Endothelial cell of umbilical vein (primary cell): ENCODE results near the gene ITGA11. TPM values are rescaled to one million over a fixed set of nuclear protein-coding genes. Genes with fewer than 3 reads are reported as not detected.

Experiments used
- BruUV-seq: library from RNA; stranded (reverse); fragments of 400-500 nt; replicated peaks from 2 replicates; lab custom pipeline; 2021; lab: Mats Ljungman, UMichigan
- CTCF ChIA-PET: fragments of 300-600, 350-600 bp; sonication (Branson Sonifier 250); formaldehyde crosslinking; loops from one replicate; lab custom pipeline; 2021; ENCODE audit warnings: antibody characterized with exemption, inconsistent platforms; lab: Charles Lee
- POLR2A ChIA-PET: fragments of 300-600, 350-600 bp; sonication (Branson Sonifier 250); formaldehyde crosslinking; loops from one replicate; lab custom pipeline; 2021; ENCODE audit warnings: antibody characterized with exemption, inconsistent platforms; lab: Charles Lee
- DNase-seq: peaks from one replicate; pipeline ENCODE4 v3.0.0-alpha.2; 2011; ENCODE audit warnings: low read depth, low spot score
- FAIRE-seq: peaks from 2 replicates; lab custom pipeline; 2011; peaks lifted over from hg19 to GRCh38; lab: Jason Lieb, UNC
- H2AFZ ChIP-seq: 2 replicates; pipeline ENCODE4 v1.6.0; 2012; ENCODE audit warnings: low read depth, low read length, control low read depth, inconsistent platforms
- H3K27ac ChIP-seq: 2 replicates; pipeline ENCODE4 v1.5.1; 2011; ENCODE audit warnings: low read depth, mild to moderate bottlenecking, control low read depth, low read length, moderate library complexity; ENCODE audit not compliant: insufficient read depth
- H3K27me3 ChIP-seq, 2 experiments: 2 replicates each; pipeline versions ENCODE4 v1.6.0 to v1.6.1; 2011; ENCODE audit warnings: low read length in 2 of 2, mixed read lengths in 1 of 2; ENCODE audit not compliant: control insufficient read depth in 2 of 2, insufficient read depth in 2 of 2
- H3K36me3 ChIP-seq, 2 experiments: 2 replicates in 1 of 2; 3 replicates in 1 of 2; pipeline ENCODE4 v1.5.1; 2011; ENCODE audit warnings: low read length in 2 of 2, mild to moderate bottlenecking in 1 of 2, moderate library complexity in 1 of 2; ENCODE audit not compliant: control insufficient read depth in 2 of 2, insufficient read depth in 2 of 2; ENCODE audit errors: extremely low read depth in 1 of 2
- H3K4me1 ChIP-seq: 3 replicates; pipeline ENCODE4 v1.5.1; 2011; ENCODE audit warnings: mild to moderate bottlenecking, low read length; ENCODE audit not compliant: control insufficient read depth, insufficient read depth; ENCODE audit errors: extremely low read depth
- H3K4me2 ChIP-seq: 2 replicates; pipeline ENCODE4 v1.6.1; 2011; ENCODE audit warnings: low read length, control low read depth, mixed read lengths; ENCODE audit not compliant: insufficient read depth
- H3K4me3 ChIP-seq, 3 experiments: fragments of 200-600 bp in 1 of 3; sonication (generic), shearing (Covaris generic) in 1 of 3; replicated peaks in 1 of 3; 2 replicates each; pipeline ENCODE4 v1.5.1; 2011 to 2016; ENCODE audit warnings: control low read depth in 3 of 3, low read length in 3 of 3, mild to moderate bottlenecking in 2 of 3, inconsistent platforms in 1 of 3, low read depth in 1 of 3, moderate library complexity in 1 of 3; ENCODE audit not compliant: insufficient read depth in 1 of 3
- H3K79me2 ChIP-seq: 2 replicates; pipeline ENCODE4 v1.6.0; 2012; ENCODE audit warnings: low read length, inconsistent platforms; ENCODE audit not compliant: control insufficient read depth, insufficient read depth
- H3K9ac ChIP-seq: replicated peaks from 2 replicates; pipeline ENCODE3; 2011; ENCODE audit warnings: low read length, control low read depth; ENCODE audit not compliant: insufficient read depth; ENCODE audit errors: extremely low read depth
- H3K9me1 ChIP-seq: replicated peaks from 3 replicates; pipeline ENCODE4 v1.6.0; 2011; ENCODE audit warnings: mild to moderate bottlenecking, low read length; ENCODE audit not compliant: control insufficient read depth, insufficient read depth; ENCODE audit errors: extremely low read depth
- H3K9me3 ChIP-seq: replicated peaks from 2 replicates; pipeline ENCODE4 v1.5.1; 2012; ENCODE audit warnings: low read length, inconsistent platforms; ENCODE audit not compliant: control insufficient read depth, insufficient read depth
- H4K20me1 ChIP-seq: replicated peaks from 2 replicates; pipeline ENCODE3; 2011; ENCODE audit warnings: mild to moderate bottlenecking, low read length; ENCODE audit not compliant: control insufficient read depth, insufficient read depth; ENCODE audit errors: extremely low read depth
- EZH2 ChIP-seq: IDR thresholded peaks from 2 replicates; pipeline ENCODE4 v1.6.1; 2012; ENCODE audit warnings: borderline replicate concordance, low read depth, mild to moderate bottlenecking, moderate library complexity, low read length, inconsistent platforms; ENCODE audit not compliant: severe bottlenecking
- FOS ChIP-seq: IDR thresholded peaks from 2 replicates; pipeline ENCODE4 v1.6.1; 2011; ENCODE audit warnings: mild to moderate bottlenecking, low read length, moderate library complexity, borderline replicate concordance; ENCODE audit not compliant: insufficient read depth
- GATA2 ChIP-seq: IDR thresholded peaks from 2 replicates; pipeline ENCODE4 v1.7.0; 2011; ENCODE audit warnings: low read depth, mild to moderate bottlenecking, moderate library complexity, mixed read lengths, low read length; ENCODE audit not compliant: insufficient read length, insufficient read depth
- JUN ChIP-seq: IDR thresholded peaks from 2 replicates; pipeline ENCODE4 v1.6.1; 2011; ENCODE audit warnings: borderline replicate concordance, low read depth; ENCODE audit not compliant: insufficient read length, insufficient read depth
- MYC ChIP-seq: IDR thresholded peaks from one replicate; pipeline ENCODE4 v1.6.1; 2011; ENCODE audit warnings: mild to moderate bottlenecking, low read depth, low read length
- POLR2A ChIP-seq: IDR thresholded peaks from 2 replicates; pipeline ENCODE4 v1.6.1; 2012; ENCODE audit warnings: low read depth, mild to moderate bottlenecking, control low read depth, low read length
- POLR2AphosphoS5 ChIP-seq: IDR thresholded peaks from 2 replicates; pipeline ENCODE4 v1.6.1; 2012; ENCODE audit warnings: low read depth, mild to moderate bottlenecking, control low read depth, low read length, moderate library complexity; ENCODE audit not compliant: insufficient read depth
- dilution Hi-C: fragments of 300-500 bp; cut with MboI; formaldehyde crosslinking; loops from one replicate; pipeline ENCODE4 v1.15.0; 2019; ENCODE audit warnings: low sequenced_read_pairs; ENCODE audit not compliant: extremely low pct_ligation_motif_present
- intact Hi-C: fragments of 100-400 bp; cut with micrococcal nuclease; formaldehyde crosslinking; loops from one replicate; pipeline ENCODE4 v1.10.0; 2022
- polyA plus RNA-seq, 4 experiments: library from polyadenylated mRNA; depleted of rRNA in 3 of 4; stranded (reverse) in 3 of 4; unstranded in 1 of 4; fragments of >200 nt; gene quantifications; 2 replicates each; pipeline versions ENCODE4 v1.2.1 to v1.2.3, GENCODE V29; 2011 to 2012; ENCODE audit warnings: missing spikeins in 1 of 4
- total RNA-seq: library from RNA; stranded (reverse); gene quantifications from 2 replicates; pipeline ENCODE4 v1.2.3, GENCODE V29; 2021
- TF ChIP-seq, protein P1 (sequence below), 2 donors: IDR thresholded peaks; 1 replicate in 1 of 2; 2 replicates in 1 of 2; pipeline ENCODE4 v1.5.1; 2011; ENCODE audit warnings: low read length in 2 of 2, mild to moderate bottlenecking in 2 of 2, moderate library complexity in 2 of 2, control low read depth in 1 of 2, inconsistent platforms in 1 of 2, low read depth in 1 of 2; ENCODE audit not compliant: insufficient read depth in 1 of 2; ENCODE audit errors: extremely low read depth in 1 of 2
- TF ChIP-seq, protein P2 (sequence below): IDR thresholded peaks from 2 replicates; pipeline ENCODE4 v1.6.1; 2011; ENCODE audit not compliant: insufficient read depth, insufficient read length

The ITGA11 gene
- total and polyA plus RNA-seq, 2 donors (not counting 3 experiments of a cell fraction or from before 2014, with no cell fraction given): 0.18 to 1.0 TPM

DNA sequence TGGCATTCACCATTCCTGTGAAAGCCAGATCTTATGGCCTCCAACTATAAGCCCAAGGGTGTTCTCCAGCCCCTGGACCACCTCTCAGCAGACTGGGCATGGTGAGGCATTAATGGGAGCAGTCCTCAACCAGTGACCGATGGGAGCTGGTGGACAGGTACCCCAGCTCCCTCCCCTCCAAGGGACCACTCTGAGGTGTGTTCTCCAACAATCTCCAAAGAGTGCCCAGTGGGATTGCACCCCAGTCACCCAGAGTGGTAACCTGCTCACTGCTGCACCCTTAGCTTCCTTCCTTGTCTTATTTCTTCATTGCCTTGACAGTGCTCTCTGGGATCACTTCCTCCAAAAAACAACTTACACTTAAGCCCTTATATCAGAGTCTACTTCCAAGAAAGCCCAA is 8.2 kb upstream of the ITGA11 start:
- Histone ChIP-seq H3K4me2 (no peak overlapping the region), H3K79me2 (no peaks in the 10 kb centered on the region), H3K36me3 (no peaks in the 10 kb centered on the region), H3K27me3 (peaks cover 52 to 76% of the 10 kb centered on the region in 2 experiments), H3K4me1 (no peaks in the 10 kb centered on the region), H3K4me3 (no peak overlapping the region), H4K20me1 (no peaks in the 10 kb centered on the region), H3K9me3 (no peaks in the 10 kb centered on the region), H2AFZ (no peak overlapping the region), H3K9ac (no peak overlapping the region), H3K27ac (no peak overlapping the region), H3K9me1 (no peaks in the 10 kb centered on the region)
- DNase-seq (no peak), FAIRE-seq (no peak)
- BruUV-seq: no TSS peak
- intact Hi-C loops (no loop called here), dilution Hi-C loops (no loop called here)
- POLR2A ChIA-PET: no interaction called here
- TF ChIP-seq JUN: no peak
- no peak for TF ChIP-seq EZH2
- TF ChIP-seq MYC: no peak
- no peak for TF ChIP-seq POLR2AphosphoS5
- TF ChIP-seq, protein P1, sequence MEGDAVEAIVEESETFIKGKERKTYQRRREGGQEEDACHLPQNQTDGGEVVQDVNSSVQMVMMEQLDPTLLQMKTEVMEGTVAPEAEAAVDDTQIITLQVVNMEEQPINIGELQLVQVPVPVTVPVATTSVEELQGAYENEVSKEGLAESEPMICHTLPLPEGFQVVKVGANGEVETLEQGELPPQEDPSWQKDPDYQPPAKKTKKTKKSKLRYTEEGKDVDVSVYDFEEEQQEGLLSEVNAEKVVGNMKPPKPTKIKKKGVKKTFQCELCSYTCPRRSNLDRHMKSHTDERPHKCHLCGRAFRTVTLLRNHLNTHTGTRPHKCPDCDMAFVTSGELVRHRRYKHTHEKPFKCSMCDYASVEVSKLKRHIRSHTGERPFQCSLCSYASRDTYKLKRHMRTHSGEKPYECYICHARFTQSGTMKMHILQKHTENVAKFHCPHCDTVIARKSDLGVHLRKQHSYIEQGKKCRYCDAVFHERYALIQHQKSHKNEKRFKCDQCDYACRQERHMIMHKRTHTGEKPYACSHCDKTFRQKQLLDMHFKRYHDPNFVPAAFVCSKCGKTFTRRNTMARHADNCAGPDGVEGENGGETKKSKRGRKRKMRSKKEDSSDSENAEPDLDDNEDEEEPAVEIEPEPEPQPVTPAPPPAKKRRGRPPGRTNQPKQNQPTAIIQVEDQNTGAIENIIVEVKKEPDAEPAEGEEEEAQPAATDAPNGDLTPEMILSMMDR (IDR thresholded peaks at IDR 0.05; ENCODE audit: extremely low read depth in 1 of 2, insufficient read depth in 1 of 2, low read depth in 1 of 2, low read length in 2 of 2): no peak
- no peak for TF ChIP-seq POLR2A
- no peak for TF ChIP-seq FOS
- no peak for TF ChIP-seq GATA2
- TF ChIP-seq, protein P2, sequence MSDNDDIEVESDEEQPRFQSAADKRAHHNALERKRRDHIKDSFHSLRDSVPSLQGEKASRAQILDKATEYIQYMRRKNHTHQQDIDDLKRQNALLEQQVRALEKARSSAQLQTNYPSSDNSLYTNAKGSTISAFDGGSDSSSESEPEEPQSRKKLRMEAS: no peak
- CTCF ChIA-PET: interaction anchor here (2.3 kb wide), 1 partner anchor 134 kb away, joined by 7 read pairs; no protein-coding TSS in a partner anchor
